HG03442 (cell line): ENCODE results near the gene COA7.

ENCODE experiments used
- ATAC-seq: cut with Tn5 transposase; IDR thresholded peaks from one replicate; pipeline ENCODE4 v1.9.1; 2021; ENCODE audit warnings: mild to moderate bottlenecking, moderate library complexity; ENCODE audit not compliant: unreplicated experiment

The COA7 gene

DNA sequence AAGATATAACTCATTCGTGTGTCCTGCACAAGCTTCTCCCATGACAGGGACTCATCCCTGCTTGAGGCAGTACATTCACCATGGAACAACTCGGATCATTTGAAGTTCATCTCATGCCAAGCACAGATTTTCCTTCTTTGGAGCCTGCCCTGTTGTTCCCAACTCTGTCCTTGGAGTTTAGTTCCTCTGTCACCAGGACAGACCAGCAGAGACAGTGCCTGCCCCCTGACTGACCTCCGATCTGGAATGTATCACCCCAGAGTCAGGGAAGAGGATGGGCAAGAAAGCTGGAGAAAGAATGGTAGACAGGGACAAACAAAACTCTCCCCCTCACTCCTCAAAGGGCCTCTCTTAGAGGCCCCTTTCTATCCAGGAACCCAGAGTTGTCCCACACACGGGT is 60.2 kb downstream of the COA7 start:
- ATAC-seq, result no peak

GRCh38 chr1:52636721-52637695 is 61.1 kb downstream of the COA7 start:
- peak; percentile 73 for ATAC-seq

- ATAC-seq, result no peak
Measured at GRCh38 chr1:52635321-52636089, 62.6 kb downstream of the COA7 start.
